Ishikawa (cell line): Measurements from ENCODE around the gene PRR33.

Source experiments
- CEBPB ChIP-seq: IDR thresholded peaks from 2 replicates; pipeline ENCODE4 v1.6.1; 2012
- CREB1 ChIP-seq: IDR thresholded peaks from 2 replicates; pipeline ENCODE4 v1.6.1; 2012; ENCODE audit warnings: low read depth
- EGR1 ChIP-seq: IDR thresholded peaks from 2 replicates; pipeline ENCODE4 v1.6.1; 2012
- EP300 ChIP-seq: IDR thresholded peaks from 2 replicates; pipeline ENCODE4 v1.6.1; 2012; ENCODE audit warnings: borderline replicate concordance
- FOXM1 ChIP-seq: IDR thresholded peaks from 2 replicates; pipeline ENCODE4 v1.6.1; 2012; ENCODE audit warnings: low read depth, borderline replicate concordance
- NFIC ChIP-seq: IDR thresholded peaks from 2 replicates; pipeline ENCODE4 v1.6.1; 2012
- RAD21 ChIP-seq: IDR thresholded peaks from 2 replicates; pipeline ENCODE4 v1.6.1; 2012; ENCODE audit warnings: low read depth
- TAF1 ChIP-seq: IDR thresholded peaks from 2 replicates; pipeline ENCODE4 v1.6.1; 2012; ENCODE audit warnings: low read depth, mild to moderate bottlenecking
- TCF12 ChIP-seq: IDR thresholded peaks from 2 replicates; pipeline ENCODE4 v1.6.1; 2012; ENCODE audit warnings: low read depth
- TEAD4 ChIP-seq: IDR thresholded peaks from 2 replicates; pipeline ENCODE4 v1.6.1; 2012
- YY1 ChIP-seq: IDR thresholded peaks from 2 replicates; pipeline ENCODE4 v1.6.1; 2012; ENCODE audit warnings: low read depth
- ZBTB7A ChIP-seq: IDR thresholded peaks from 2 replicates; pipeline ENCODE4 v1.6.1; 2012; ENCODE audit warnings: low read depth
- TF ChIP-seq, protein P1 (sequence below): IDR thresholded peaks from 2 replicates; pipeline ENCODE4 v1.6.1; 2012
- TF ChIP-seq, protein P2 (sequence below): IDR thresholded peaks from 2 replicates; pipeline ENCODE4 v1.6.1; 2012; ENCODE audit warnings: low read depth, mild to moderate bottlenecking
- TF ChIP-seq, protein P3 (sequence below): IDR thresholded peaks from 2 replicates; pipeline ENCODE4 v1.6.1; 2012

Gene PRR33

DNA sequence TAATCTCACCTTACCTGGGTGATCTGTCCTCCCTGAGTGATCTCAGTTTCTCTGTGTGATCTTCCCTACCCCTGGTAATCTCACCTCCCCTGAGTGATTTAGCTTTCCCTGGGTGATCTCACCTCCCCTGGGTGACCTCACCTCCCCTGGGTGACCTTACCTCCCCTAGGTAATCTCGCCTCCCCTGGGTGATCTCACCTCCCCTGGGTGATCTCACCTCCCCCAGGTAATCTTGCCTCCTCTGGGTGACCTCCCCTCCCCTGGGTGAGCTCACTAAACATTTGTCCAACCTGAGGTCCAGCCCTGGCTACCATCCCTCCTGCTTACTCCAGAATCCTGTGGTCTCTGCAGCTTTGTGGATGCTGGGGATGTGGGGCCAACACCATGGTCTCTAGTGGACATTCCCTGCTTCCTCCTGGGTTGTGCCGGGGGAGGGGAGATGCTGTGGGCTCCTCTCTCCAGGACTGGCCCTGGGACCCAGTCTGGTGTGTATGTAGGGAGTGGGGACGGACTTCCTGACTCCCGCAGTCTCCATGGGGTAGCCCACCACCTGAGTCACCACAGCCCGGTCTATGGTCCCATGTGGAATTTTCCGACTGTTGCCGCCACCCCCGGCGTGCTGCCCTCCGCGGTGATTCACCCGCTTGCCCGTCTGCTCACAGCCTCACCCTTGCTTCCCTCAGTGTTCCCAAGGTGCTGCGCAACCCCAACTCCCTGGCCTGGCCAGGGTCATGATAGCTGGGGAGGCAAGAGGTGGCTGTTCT lies 28.9 kb downstream of the PRR33 start:
- TF ChIP-seq FOXM1 (no peak), TEAD4 (no peak)
- TF ChIP-seq, protein P1, sequence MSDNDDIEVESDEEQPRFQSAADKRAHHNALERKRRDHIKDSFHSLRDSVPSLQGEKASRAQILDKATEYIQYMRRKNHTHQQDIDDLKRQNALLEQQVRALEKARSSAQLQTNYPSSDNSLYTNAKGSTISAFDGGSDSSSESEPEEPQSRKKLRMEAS = no peak

DNA sequence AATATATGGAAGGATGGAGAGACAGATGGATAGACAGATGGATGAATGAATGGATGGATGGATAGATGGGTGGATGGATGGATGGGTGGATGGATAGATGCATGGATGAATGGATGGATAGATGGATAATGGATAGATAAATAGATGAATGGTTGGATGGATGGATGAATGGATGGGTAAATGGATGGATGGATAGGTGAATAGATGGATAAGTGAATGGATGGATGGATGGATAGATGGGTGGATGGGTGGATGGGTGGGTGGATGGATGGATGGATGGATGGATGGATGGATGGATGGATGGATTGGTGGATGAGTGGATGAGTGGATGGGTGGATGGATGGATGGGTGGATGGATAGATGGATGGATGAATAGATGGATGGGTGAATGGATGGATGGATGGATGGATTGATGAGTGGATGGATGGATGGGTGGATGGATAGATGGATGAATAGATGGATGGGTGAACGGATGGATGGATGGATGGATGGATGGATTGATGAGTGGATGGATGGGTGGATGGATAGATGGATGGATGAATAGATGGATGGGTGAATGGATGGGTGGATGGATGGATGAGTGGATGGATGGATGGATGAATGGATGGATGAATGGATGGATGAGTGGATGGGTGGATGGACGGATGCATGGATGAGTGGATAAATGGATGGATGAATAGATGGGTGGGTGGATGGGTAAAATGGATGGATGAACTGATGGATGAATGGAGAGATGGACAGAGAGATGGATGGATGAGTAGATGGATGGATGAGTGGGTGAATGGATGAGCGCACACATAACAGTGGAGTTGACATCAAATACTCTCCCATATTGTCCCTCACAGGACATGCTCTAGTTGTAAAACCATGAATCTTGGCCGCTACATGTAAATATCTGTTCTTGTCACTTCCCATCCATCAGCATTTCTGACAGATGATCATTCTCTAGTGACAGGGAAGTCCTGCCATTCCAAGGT lies 30.0 kb downstream of the PRR33 start:
- TF ChIP-seq RAD21 (no peak), TCF12 (no peak), EGR1 (no peak), TAF1 (no peak), EP300 (no peak), TEAD4 (no peak), CREB1 (no peak)
- TF ChIP-seq, protein P2, sequence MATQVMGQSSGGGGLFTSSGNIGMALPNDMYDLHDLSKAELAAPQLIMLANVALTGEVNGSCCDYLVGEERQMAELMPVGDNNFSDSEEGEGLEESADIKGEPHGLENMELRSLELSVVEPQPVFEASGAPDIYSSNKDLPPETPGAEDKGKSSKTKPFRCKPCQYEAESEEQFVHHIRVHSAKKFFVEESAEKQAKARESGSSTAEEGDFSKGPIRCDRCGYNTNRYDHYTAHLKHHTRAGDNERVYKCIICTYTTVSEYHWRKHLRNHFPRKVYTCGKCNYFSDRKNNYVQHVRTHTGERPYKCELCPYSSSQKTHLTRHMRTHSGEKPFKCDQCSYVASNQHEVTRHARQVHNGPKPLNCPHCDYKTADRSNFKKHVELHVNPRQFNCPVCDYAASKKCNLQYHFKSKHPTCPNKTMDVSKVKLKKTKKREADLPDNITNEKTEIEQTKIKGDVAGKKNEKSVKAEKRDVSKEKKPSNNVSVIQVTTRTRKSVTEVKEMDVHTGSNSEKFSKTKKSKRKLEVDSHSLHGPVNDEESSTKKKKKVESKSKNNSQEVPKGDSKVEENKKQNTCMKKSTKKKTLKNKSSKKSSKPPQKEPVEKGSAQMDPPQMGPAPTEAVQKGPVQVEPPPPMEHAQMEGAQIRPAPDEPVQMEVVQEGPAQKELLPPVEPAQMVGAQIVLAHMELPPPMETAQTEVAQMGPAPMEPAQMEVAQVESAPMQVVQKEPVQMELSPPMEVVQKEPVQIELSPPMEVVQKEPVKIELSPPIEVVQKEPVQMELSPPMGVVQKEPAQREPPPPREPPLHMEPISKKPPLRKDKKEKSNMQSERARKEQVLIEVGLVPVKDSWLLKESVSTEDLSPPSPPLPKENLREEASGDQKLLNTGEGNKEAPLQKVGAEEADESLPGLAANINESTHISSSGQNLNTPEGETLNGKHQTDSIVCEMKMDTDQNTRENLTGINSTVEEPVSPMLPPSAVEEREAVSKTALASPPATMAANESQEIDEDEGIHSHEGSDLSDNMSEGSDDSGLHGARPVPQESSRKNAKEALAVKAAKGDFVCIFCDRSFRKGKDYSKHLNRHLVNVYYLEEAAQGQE = no peak

DNA sequence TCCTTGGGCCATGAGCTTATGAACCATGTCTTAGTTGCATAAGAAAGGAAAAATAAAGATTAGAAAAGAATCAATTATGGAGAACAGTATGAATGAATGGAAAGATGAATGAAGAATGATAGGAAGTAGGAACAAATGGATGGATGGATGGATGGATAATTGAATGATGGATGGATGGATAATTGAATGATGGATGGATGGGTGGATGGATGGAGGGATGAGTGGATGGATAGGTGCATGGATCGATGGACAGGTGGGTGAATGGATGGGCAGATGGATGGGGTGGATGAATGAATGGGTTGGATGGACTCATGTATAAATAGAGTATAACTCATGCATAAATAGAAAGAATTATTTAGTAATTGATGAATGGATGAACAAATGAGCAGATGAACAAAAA lies 31.6 kb downstream of the PRR33 start:
- TF ChIP-seq, protein P3, sequence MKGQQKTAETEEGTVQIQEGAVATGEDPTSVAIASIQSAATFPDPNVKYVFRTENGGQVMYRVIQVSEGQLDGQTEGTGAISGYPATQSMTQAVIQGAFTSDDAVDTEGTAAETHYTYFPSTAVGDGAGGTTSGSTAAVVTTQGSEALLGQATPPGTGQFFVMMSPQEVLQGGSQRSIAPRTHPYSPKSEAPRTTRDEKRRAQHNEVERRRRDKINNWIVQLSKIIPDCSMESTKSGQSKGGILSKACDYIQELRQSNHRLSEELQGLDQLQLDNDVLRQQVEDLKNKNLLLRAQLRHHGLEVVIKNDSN = no peak

DNA sequence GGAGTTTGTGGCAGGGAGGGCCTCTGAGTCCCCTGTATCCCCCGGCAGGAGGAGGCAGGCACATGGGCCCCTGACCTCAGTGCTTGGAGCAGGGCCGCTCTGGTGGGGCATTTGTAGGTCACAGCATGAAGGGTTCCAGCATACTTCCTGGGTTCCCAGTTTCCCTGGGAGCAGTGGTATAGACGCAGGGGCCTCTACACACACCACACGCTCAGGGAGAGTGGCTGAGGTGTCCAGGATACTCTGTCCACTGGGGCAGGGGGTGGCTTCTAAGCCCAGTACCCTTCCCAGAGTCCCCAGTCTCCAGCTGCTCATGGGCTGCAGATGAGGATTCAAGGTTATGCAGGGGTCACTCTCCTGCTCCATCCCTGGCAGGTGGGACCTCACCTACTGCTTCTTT lies 32.7 kb downstream of the PRR33 start:
- TF ChIP-seq, protein P3 = no peak
- TF ChIP-seq TEAD4 (no peak), EP300 (no peak)

DNA sequence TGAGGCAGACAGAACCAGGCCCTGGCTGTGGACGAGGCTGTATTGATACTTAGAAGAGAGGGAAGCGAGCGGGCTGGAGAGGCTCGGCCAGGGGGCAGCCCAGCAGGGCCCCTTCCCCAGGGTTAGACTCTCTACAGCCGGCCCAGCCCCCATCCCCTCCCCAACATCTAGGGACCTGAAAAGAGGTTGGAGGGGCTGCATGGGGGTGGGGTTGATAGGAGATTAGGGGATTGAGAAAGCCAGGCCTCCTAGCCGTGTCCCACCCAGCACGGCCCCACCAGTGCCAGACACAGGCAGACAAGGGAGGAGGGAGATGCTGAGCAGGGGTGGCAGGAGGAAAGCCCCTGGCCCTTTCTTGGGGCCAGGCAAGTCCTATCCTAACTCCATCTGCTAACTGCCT lies 33.1 kb downstream of the PRR33 start:
- TF ChIP-seq CREB1 (no peak), CEBPB (no peak), RAD21 (no peak)
- TF ChIP-seq, protein P3 = no peak
- TF ChIP-seq, protein P2 = no peak

DNA sequence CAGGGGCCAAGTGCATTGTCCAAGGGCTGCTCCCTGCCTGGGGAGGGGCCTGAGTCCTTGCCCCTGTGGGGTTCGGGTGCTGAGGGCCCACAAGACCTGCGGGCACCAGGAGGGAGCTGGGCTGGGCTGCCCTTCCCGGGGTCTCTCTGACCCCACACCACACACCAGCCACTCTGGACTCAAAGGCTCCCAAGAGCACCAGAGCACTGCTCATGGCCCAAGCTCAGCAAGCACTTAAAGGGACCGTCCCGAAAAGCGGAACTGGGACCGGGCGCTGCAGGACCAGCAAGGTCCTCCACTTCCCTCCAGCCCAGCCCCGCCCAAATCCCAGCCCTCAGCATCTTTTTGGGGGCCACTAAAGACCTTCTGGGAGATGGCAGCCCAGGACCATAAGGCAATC lies 33.5 kb downstream of the PRR33 start:
- TF ChIP-seq EP300 (no peak), EGR1 (no peak), CEBPB (no peak), TCF12 (no peak), TAF1 (no peak), TEAD4 (no peak), YY1 (no peak), CREB1 (no peak), FOXM1 (no peak), ZBTB7A (no peak), NFIC (no peak), RAD21 (no peak)
- TF ChIP-seq, protein P2 = no peak
- TF ChIP-seq, protein P3 = no peak
- TF ChIP-seq, protein P1 = no peak
